Endothelial cell of umbilical vein (primary cell): Measurements from ENCODE around the gene EPHX1.

Source experiments
- CTCF ChIP-seq, 2 donors: IDR thresholded peaks; 1 replicate in 1 of 2; 2 replicates in 1 of 2; pipeline ENCODE4 v1.5.1; 2011; ENCODE audit warnings: low read length in 2 of 2, mild to moderate bottlenecking in 2 of 2, moderate library complexity in 2 of 2, control low read depth in 1 of 2, inconsistent platforms in 1 of 2, low read depth in 1 of 2; ENCODE audit not compliant: insufficient read depth in 1 of 2; ENCODE audit errors: extremely low read depth in 1 of 2
- EZH2 ChIP-seq: IDR thresholded peaks from 2 replicates; pipeline ENCODE4 v1.6.1; 2012; ENCODE audit warnings: borderline replicate concordance, low read depth, mild to moderate bottlenecking, moderate library complexity, low read length, inconsistent platforms; ENCODE audit not compliant: severe bottlenecking
- POLR2A ChIP-seq: IDR thresholded peaks from 2 replicates; pipeline ENCODE4 v1.6.1; 2012; ENCODE audit warnings: low read depth, mild to moderate bottlenecking, control low read depth, low read length
- POLR2AphosphoS5 ChIP-seq: IDR thresholded peaks from 2 replicates; pipeline ENCODE4 v1.6.1; 2012; ENCODE audit warnings: low read depth, mild to moderate bottlenecking, control low read depth, low read length, moderate library complexity; ENCODE audit not compliant: insufficient read depth

- no peak for TF ChIP-seq POLR2A
- no peak for TF ChIP-seq CTCF (IDR thresholded peaks at IDR 0.05; ENCODE audit: extremely low read depth in 1 of 2, insufficient read depth in 1 of 2, low read depth in 1 of 2, low read length in 2 of 2)
- TF ChIP-seq EZH2, result no peak
- no peak for TF ChIP-seq POLR2AphosphoS5
These were observed 34.5 kb downstream of the EPHX1 start for GRCh38 chr1:225844236-225845061.
